B cell (primary cell): Measurements from ENCODE around the gene ASXL2. TPM values are rescaled to one million over a fixed set of nuclear protein-coding genes. Genes with fewer than 3 reads are reported as not detected.

ENCODE experiments used
- ATAC-seq: fragments of 200-7000 bp; cut with Tn5 transposase; one replicate; pipeline ENCODE4 v1.10.0; 2021; ENCODE audit warnings: low read depth, mild to moderate bottlenecking, moderate number of reproducible peaks, moderate library complexity
- CTCF ChIA-PET: fragments of 350-600 bp; sonication (Branson Sonifier 250); formaldehyde crosslinking; loops from one replicate; lab custom pipeline; 2021; ENCODE audit warnings: antibody characterized with exemption, inconsistent platforms; lab: Charles Lee
- POLR2A ChIA-PET: fragments of 350-600 bp; sonication (Branson Sonifier 250); formaldehyde crosslinking; loops from one replicate; lab custom pipeline; 2021; ENCODE audit warnings: antibody characterized with exemption; lab: Charles Lee
- DNase-seq: peaks from one replicate; pipeline ENCODE4 v3.0.0; 2013
- H2AFZ ChIP-seq: 2 replicates; pipeline ENCODE4 v1.6.1; 2012; ENCODE audit warnings: mild to moderate bottlenecking, low read depth, low read length; ENCODE audit not compliant: insufficient read depth, poor library complexity, severe bottlenecking
- H3K27ac ChIP-seq, 2 donors: 1 replicate in 1 of 2; 2 replicates in 1 of 2; pipeline ENCODE4 v1.5.1; 2012 to 2013; ENCODE audit warnings: low read length in 2 of 2, mild to moderate bottlenecking in 2 of 2, moderate library complexity in 1 of 2
- H3K27me3 ChIP-seq, 4 experiments: fragments of 200-600 bp in 1 of 4; sonication (generic) in 1 of 4; replicated peaks in 1 of 4; 1 replicate in 2 of 4; 2 replicates in 2 of 4; pipeline versions ENCODE4 v1.6.1 to v1.7.0; 2013 to 2016; ENCODE audit warnings: low read length in 3 of 4, mild to moderate bottlenecking in 2 of 4, mixed read lengths in 1 of 4, moderate library complexity in 1 of 4; ENCODE audit not compliant: insufficient read depth in 4 of 4, control insufficient read depth in 3 of 4; ENCODE audit errors: control extremely low read depth in 1 of 4
- H3K36me3 ChIP-seq, 2 experiments: replicated peaks in 1 of 2; 1 replicate in 1 of 2; 2 replicates in 1 of 2; pipeline versions ENCODE4 v1.6.1 to v1.7.1; 2013; ENCODE audit warnings: low read length in 1 of 2; ENCODE audit not compliant: insufficient read depth in 2 of 2, control insufficient read depth in 1 of 2; ENCODE audit errors: control extremely low read depth in 1 of 2, extremely low read depth in 1 of 2
- H3K4me1 ChIP-seq, 2 donors: fragments of 200-600 bp in 1 of 2; sonication (generic) in 1 of 2; 1 replicate in 1 of 2; 2 replicates in 1 of 2; pipeline versions ENCODE4 v1.5.1 to v1.6.1; 2013 to 2017; ENCODE audit warnings: low read length in 2 of 2; ENCODE audit not compliant: control insufficient read depth in 2 of 2, insufficient read depth in 2 of 2
- H3K4me2 ChIP-seq: replicated peaks from 2 replicates; pipeline ENCODE3; 2012; ENCODE audit warnings: mild to moderate bottlenecking, low read depth, low read length; ENCODE audit not compliant: poor library complexity, severe bottlenecking
- H3K4me3 ChIP-seq, 5 experiments: fragments of 200-600 bp in 1 of 5; sonication (generic) in 1 of 5; 1 replicate in 3 of 5; 2 replicates in 2 of 5; pipeline versions ENCODE4 v1.5.1 to v1.7.0; 2011 to 2016; ENCODE audit warnings: low read length in 4 of 5, mild to moderate bottlenecking in 4 of 5, low read depth in 2 of 5, control low read depth in 1 of 5, moderate library complexity in 1 of 5; ENCODE audit not compliant: insufficient read depth in 1 of 5; ENCODE audit errors: control extremely low read depth in 1 of 5, extremely low read depth in 1 of 5
- H3K79me2 ChIP-seq: fragments of 200-600 bp; sonication (generic); one replicate; pipeline ENCODE4 v1.6.0; 2016; ENCODE audit warnings: low read length; ENCODE audit not compliant: control insufficient read depth, insufficient read depth
- H3K9ac ChIP-seq: fragments of 200-600 bp; sonication (generic); 2 replicates; pipeline ENCODE4 v1.6.1; 2017; ENCODE audit warnings: mild to moderate bottlenecking, low read length, moderate library complexity
- H3K9me3 ChIP-seq, 3 donors: one replicate each; pipeline versions ENCODE4 v1.6.1 to v1.7.1; 2013; ENCODE audit warnings: low read length in 2 of 3; ENCODE audit not compliant: control insufficient read depth in 2 of 3, insufficient read depth in 1 of 3; ENCODE audit errors: control extremely low read depth in 1 of 3
- H4K20me1 ChIP-seq: 2 replicates; pipeline ENCODE4 v1.6.0; 2012; ENCODE audit warnings: mild to moderate bottlenecking, low read length; ENCODE audit not compliant: insufficient read depth, control insufficient read depth, poor library complexity, severe bottlenecking
- H3K27ac Mint-ChIP-seq: one replicate; pipeline ENCODE4 v1.8.0; 2021; ENCODE audit warnings: mixed read lengths
- H3K27me3 Mint-ChIP-seq: one replicate; pipeline ENCODE4 v1.8.0; 2021; ENCODE audit warnings: mixed read lengths
- H3K4me1 Mint-ChIP-seq: one replicate; pipeline ENCODE4 v1.8.0; 2021; ENCODE audit warnings: mixed read lengths
- H3K4me3 Mint-ChIP-seq: one replicate; pipeline ENCODE4 v1.8.0; 2021; ENCODE audit warnings: mixed read lengths
- H3K9me3 Mint-ChIP-seq: one replicate; pipeline ENCODE4 v1.8.0; 2022; ENCODE audit warnings: mixed read lengths; ENCODE audit not compliant: insufficient read depth
- EZH2 ChIP-seq: IDR thresholded peaks from 2 replicates; pipeline ENCODE4 v1.6.1; 2012; ENCODE audit warnings: borderline replicate concordance, low read depth, mild to moderate bottlenecking, moderate library complexity, low read length; ENCODE audit not compliant: insufficient read depth, poor library complexity, severe bottlenecking
- WGBS: methylation state at CpG from one replicate; pipeline ENCODE4 v1.1.5; 2013; ENCODE audit warnings: missing lambda C conversion rate; ENCODE audit not compliant: insufficient coverage; 5-methylcytosine and 5-hydroxymethylcytosine counted together
- intact Hi-C: fragments of 100-400 bp; cut with micrococcal nuclease; formaldehyde crosslinking; loops from one replicate; pipeline ENCODE4 v1.10.0; 2022
- polyA plus RNA-seq: library from polyadenylated mRNA; depleted of rRNA; stranded (reverse); fragments of >200 nt; gene quantifications from 2 replicates; pipeline ENCODE4 v1.2.3, GENCODE V29; 2012
- total RNA-seq, 2 donors: library from RNA; stranded (reverse); fragments of 120-200 nt in 1 of 2; gene quantifications; 1 replicate in 1 of 2; 2 replicates in 1 of 2; pipeline versions ENCODE4 v1.2.3 to v1.2.4, GENCODE V29; 2013 to 2022
- TF ChIP-seq, protein P1 (sequence below): fragments of 200-600 bp; IDR thresholded peaks from one replicate; pipeline ENCODE4 v1.8.0; 2022; ENCODE audit warnings: antibody characterized with exemption, mild to moderate bottlenecking

Gene ASXL2
- total and polyA plus RNA-seq, 2 donors (not counting 1 experiment from before 2014, with no cell fraction given), result 7.6 to 55.0 TPM

DNA sequence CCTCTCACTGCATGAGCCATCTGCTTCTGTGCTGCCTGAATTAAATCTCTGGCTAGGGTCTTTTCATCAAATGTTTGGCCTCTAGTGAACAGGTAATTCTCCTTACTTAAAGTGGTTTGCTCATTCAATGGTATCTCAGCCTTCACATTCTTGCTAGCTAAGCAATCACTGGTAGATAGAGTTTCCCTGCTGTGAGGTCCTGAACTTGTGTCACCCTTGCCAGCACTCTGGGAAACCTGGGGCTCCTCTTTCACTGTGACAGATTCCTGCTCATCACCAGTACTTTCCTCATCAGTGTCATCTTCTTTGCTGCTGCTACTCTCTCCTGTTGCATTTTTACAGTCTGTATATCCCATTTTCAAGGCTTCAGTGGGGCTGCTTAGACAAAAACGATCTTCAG lies 135.8 kb downstream of the ASXL2 start:
- CTCF ChIA-PET, result no interaction called here
- peak overlapping the region; percentile 47 for H3K9ac ChIP-seq
- peaks cover 0 to 36% of the 10 kb centered on the region in 2 experiments for H3K36me3 ChIP-seq
- intact Hi-C loops, result no loop called here
- H3K79me2 ChIP-seq, result no peaks in the 10 kb centered on the region
- ATAC-seq, result no peak
- Mint-ChIP-seq H3K4me3 (no peak overlapping the region), H3K27ac (peak overlapping the region; percentile 90), H3K4me1 (peaks cover 29% of the 10 kb centered on the region), H3K27me3 (no peaks in the 10 kb centered on the region), H3K9me3 (no peaks in the 10 kb centered on the region)
- H4K20me1 ChIP-seq, result no peaks in the 10 kb centered on the region
- no peaks in the 10 kb centered on the region for H3K9me3 ChIP-seq
- H3K4me3 ChIP-seq, result peak overlapping the region in 1 of 5 experiments; percentile 36
- TF ChIP-seq, protein P1, sequence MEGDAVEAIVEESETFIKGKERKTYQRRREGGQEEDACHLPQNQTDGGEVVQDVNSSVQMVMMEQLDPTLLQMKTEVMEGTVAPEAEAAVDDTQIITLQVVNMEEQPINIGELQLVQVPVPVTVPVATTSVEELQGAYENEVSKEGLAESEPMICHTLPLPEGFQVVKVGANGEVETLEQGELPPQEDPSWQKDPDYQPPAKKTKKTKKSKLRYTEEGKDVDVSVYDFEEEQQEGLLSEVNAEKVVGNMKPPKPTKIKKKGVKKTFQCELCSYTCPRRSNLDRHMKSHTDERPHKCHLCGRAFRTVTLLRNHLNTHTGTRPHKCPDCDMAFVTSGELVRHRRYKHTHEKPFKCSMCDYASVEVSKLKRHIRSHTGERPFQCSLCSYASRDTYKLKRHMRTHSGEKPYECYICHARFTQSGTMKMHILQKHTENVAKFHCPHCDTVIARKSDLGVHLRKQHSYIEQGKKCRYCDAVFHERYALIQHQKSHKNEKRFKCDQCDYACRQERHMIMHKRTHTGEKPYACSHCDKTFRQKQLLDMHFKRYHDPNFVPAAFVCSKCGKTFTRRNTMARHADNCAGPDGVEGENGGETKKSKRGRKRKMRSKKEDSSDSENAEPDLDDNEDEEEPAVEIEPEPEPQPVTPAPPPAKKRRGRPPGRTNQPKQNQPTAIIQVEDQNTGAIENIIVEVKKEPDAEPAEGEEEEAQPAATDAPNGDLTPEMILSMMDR, result no peak
- no peak for TF ChIP-seq EZH2
- peak overlapping the region; percentile 68 for H3K4me2 ChIP-seq
- POLR2A ChIA-PET, result interaction anchor here (0.6 kb wide), 1 partner anchor 950 kb away, joined by 3 read pairs; the partner anchor contains the start of genes CENPO and PTRHD1
- H3K4me1 ChIP-seq, result peaks cover 24 to 26% of the 10 kb centered on the region in 2 donors
- no peak for DNase-seq
- 90% methylated on average over 1 of the region's 1 CpG for WGBS
- no peaks in the 10 kb centered on the region for H3K27me3 ChIP-seq
- H2AFZ ChIP-seq, result peak overlapping the region; percentile 55
- peak overlapping the region; percentile 67 to 70 for H3K27ac ChIP-seq

DNA sequence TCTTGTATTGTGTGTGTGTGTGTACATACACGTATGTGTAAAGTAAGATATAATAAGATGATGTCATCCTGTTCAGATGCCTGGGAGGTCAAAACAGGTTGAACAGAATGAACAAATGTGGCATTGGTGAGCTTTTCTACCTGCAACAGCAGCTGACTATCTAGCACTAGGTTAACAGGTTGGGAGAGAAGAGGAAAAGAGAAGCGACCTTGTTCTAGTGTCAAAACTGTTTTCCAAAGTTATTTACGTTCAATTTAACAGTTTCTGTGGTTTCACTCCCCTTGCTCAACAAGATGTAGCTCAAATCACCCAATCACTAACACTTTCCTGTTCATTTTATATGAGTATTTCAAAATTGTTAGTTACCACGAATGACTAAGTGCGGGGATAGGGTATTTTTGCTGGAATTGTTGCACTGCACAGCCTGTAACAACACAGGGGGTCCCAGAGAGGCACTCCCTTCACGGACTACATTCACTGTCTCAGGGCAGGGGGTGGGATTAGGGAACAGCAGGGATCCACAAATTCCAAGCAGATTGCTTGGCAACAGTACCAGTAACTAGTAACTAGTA lies 137.4 kb downstream of the ASXL2 start:
- CTCF ChIA-PET, result no interaction called here
- H3K79me2 ChIP-seq, result no peaks in the 10 kb centered on the region
- H4K20me1 ChIP-seq, result no peaks in the 10 kb centered on the region
- TF ChIP-seq, protein P1, result no peak
- no peak for TF ChIP-seq EZH2
- H3K27me3 ChIP-seq, result no peaks in the 10 kb centered on the region
- H3K36me3 ChIP-seq, result peaks cover 0 to 30% of the 10 kb centered on the region in 2 experiments
- no peak overlapping the region for H3K27ac ChIP-seq
- H3K4me1 ChIP-seq, result peaks cover 24 to 26% of the 10 kb centered on the region in 2 donors
- POLR2A ChIA-PET, result no interaction called here
- H3K4me1 Mint-ChIP-seq, result peaks cover 29% of the 10 kb centered on the region
- H3K4me3 Mint-ChIP-seq, result no peak overlapping the region
- DNase-seq (no peak), ATAC-seq (no peak)
- no peak overlapping the region for H2AFZ ChIP-seq
- no peak overlapping the region for H3K9ac ChIP-seq
- H3K4me3 ChIP-seq, result no peak overlapping the region
- no peaks in the 10 kb centered on the region for H3K9me3 Mint-ChIP-seq
- 69% methylated on average over 2 of the region's 6 CpGs for WGBS
- no peak overlapping the region for H3K4me2 ChIP-seq
- intact Hi-C loops, result no loop called here
- no peaks in the 10 kb centered on the region for H3K9me3 ChIP-seq
- H3K27ac Mint-ChIP-seq, result no peak overlapping the region
- no peaks in the 10 kb centered on the region for H3K27me3 Mint-ChIP-seq
